A549 treated with AZD9567 at 1 μM for 4 hours (cell line): Measurements from ENCODE around the gene XPC. TPM values are rescaled to one million over a fixed set of nuclear protein-coding genes. Genes with fewer than 3 reads are reported as not detected.

Experiments
- total RNA-seq: library from RNA; stranded (reverse); fragments of 200-300 nt; extraction: Qiagen RNA extraction; gene quantifications from 5 replicates; pipeline ENCODE4 v1.2.3, GENCODE V29; 2022; ENCODE audit not compliant: insufficient read depth

XPC gene
- total RNA-seq: 31.4 to 35.9 TPM (median 35.3 TPM) in 5 replicates

GRCh38 chr3:14178247-14179113, at the start of gene XPC, which contains the start of gene LSM3:
XPC (minus strand) TSS chr3:14178601; CDS start chr3:14178568, 33 bp downstream.
LSM3 (plus strand) TSS chr3:14178817; CDS start chr3:14178861, 44 bp downstream.

GRCh38 chr3:14124615-14125192, 53.7 kb downstream of the XPC start, which contains the start of the genes CHCHD4 and TMEM43:
CHCHD4 (minus strand) TSS chr3:14124870; CDS start chr3:14124676, 194 bp downstream.
TMEM43 (plus strand) TSS chr3:14125052; CDS start chr3:14125194, 142 bp downstream.

Other genes starting within 250 kb of the XPC start
- 36.7 to 52.3 TPM (median 37.5 TPM) in 5 replicates for gene CHCHD4, start 53.7 kb downstream of the XPC start, total RNA-seq
- gene TMEM43, start 53.5 kb downstream of the XPC start, total RNA-seq: 101 to 117 TPM (median 115 TPM) in 5 replicates
- 19.9 to 21.7 TPM (median 20.7 TPM) in 5 replicates for gene LSM3, start 216 bp upstream of the XPC start, total RNA-seq
- 75.8 to 90.1 TPM (median 81.5 TPM) in 5 replicates for gene SLC6A6, start 224.0 kb upstream of the XPC start, total RNA-seq